ENCODE measurements around the gene C2orf15. TPM values are rescaled to one million over a fixed set of nuclear protein-coding genes. Genes with fewer than 3 reads are reported as not detected.

Gene C2orf15
- total and polyA plus RNA-seq, 10 of the 15 experiments (the other 5 are each of a cell fraction or from before 2014, with no cell fraction given) = 1.4 to 3.4 (median 2.4) TPM

GRCh38 chr2:99154643-99155536, 13.4 kb downstream of the C2orf15 start, which contains the start of the genes LIPT1 and TSGA10 (continued):
- TF ChIP-seq BCL3 (IDR thresholded peaks at IDR 0.05; ENCODE audit: borderline replicate concordance, insufficient read depth, low read depth, low read length, poor library complexity, severe bottlenecking) (peak; percentile 84), TARDBP (IDR thresholded peaks at IDR 0.05; ENCODE audit: borderline replicate concordance) (0 out of 2 replicates have a peak, but pooled peaks have one; percentile 44), ZNF217 (IDR thresholded peaks at IDR 0.05) (peak; percentile 72; the same call in 1 of the 2 replicates), RUNX3 (IDR thresholded peaks at IDR 0.05; ENCODE audit: low read length) (peak; percentile 95), CBFB (IDR thresholded peaks at IDR 0.05; ENCODE audit: low read depth) (peak; percentile 94), RB1 (IDR thresholded peaks at IDR 0.05; ENCODE audit: borderline replicate concordance) (peak; percentile 55; the same call in 1 of the 2 replicates), CTCF (IDR thresholded peaks at IDR 0.05 in 2 of 3, conservative IDR thresholded peaks at IDR 0.05 in 1 of 3; ENCODE audit: control insufficient read depth in 2 of 3, extremely low read depth in 1 of 3, insufficient read depth in 1 of 3, low read depth in 3 of 3, low read length in 3 of 3) (no peak), MYC (IDR thresholded peaks at IDR 0.05; ENCODE audit: insufficient read depth, insufficient read length, insufficient replicate concordance, low read length, severe bottlenecking) (no peak), SMC3 (IDR thresholded peaks at IDR 0.05; ENCODE audit: borderline replicate concordance, low read length) (peak; percentile 1; the same call in 1 of the 2 replicates), NFYB (IDR thresholded peaks at IDR 0.05; ENCODE audit: insufficient read depth, low read depth, low read length) (no peak), EGR1 (IDR thresholded peaks at IDR 0.05; ENCODE audit: borderline replicate concordance in 1 of 2, low read depth in 2 of 2, low read length in 2 of 2) (peak; percentile 76 to 99), BMI1 (IDR thresholded peaks at IDR 0.05; ENCODE audit: borderline replicate concordance) (no peak), EP300 (IDR thresholded peaks at IDR 0.05; ENCODE audit: borderline replicate concordance in 1 of 2, control insufficient read depth in 1 of 2, low read depth in 2 of 2, low read length in 2 of 2) (peak; percentile 32 to 55; a peak in 2 of 4 replicates), BCL11A (IDR thresholded peaks at IDR 0.05; ENCODE audit: low read depth, low read length) (peak; percentile 70), NKRF (conservative IDR thresholded peaks at IDR 0.05) (peak; percentile 94), SMARCA5 (IDR thresholded peaks at IDR 0.05) (peak; percentile 48; the same call in 1 of the 2 replicates), RELA (IDR thresholded peaks at IDR 0.05; ENCODE audit: borderline replicate concordance, partially characterized antibody) (peak; percentile 45), PBX3 (IDR thresholded peaks at IDR 0.05; ENCODE audit: insufficient replicate concordance, low read depth, low read length) (no peak), NFXL1 (IDR thresholded peaks at IDR 0.05; ENCODE audit: borderline replicate concordance) (no peak), BRCA1 (IDR thresholded peaks at IDR 0.05; ENCODE audit: low read depth, low read length) (no peak), ATF7 (IDR thresholded peaks at IDR 0.05; ENCODE audit: low read depth) (peak; percentile 90), ZZZ3 (IDR thresholded peaks at IDR 0.05; ENCODE audit: control insufficient read depth, insufficient read length, low read depth) (no peak)
